ENCODE results near the gene FZR1.

Gene FZR1

DNA sequence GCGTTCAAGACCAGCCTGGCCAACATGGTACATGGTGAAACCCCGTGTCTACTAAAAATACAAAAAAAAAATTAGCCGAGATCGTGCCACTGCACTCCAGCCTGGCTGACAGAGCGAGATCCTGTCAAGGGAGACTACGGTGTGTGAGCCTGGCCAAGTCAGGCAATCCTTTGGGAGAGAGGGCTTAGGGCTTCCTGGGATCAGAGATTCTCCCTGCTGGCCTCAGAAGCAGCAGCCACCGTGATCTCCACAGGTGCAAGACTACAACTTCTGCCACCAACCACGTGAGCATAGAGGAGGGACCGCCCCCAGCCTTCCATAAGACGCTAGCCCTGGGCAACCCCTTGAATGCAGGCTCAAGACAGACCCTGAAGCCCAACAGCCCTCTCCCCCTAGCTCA is 43.7 kb downstream of the FZR1 start:
- no peak for DNase-seq (ENCODE audit: low spot score)
- TF ChIP-seq, protein P1, sequence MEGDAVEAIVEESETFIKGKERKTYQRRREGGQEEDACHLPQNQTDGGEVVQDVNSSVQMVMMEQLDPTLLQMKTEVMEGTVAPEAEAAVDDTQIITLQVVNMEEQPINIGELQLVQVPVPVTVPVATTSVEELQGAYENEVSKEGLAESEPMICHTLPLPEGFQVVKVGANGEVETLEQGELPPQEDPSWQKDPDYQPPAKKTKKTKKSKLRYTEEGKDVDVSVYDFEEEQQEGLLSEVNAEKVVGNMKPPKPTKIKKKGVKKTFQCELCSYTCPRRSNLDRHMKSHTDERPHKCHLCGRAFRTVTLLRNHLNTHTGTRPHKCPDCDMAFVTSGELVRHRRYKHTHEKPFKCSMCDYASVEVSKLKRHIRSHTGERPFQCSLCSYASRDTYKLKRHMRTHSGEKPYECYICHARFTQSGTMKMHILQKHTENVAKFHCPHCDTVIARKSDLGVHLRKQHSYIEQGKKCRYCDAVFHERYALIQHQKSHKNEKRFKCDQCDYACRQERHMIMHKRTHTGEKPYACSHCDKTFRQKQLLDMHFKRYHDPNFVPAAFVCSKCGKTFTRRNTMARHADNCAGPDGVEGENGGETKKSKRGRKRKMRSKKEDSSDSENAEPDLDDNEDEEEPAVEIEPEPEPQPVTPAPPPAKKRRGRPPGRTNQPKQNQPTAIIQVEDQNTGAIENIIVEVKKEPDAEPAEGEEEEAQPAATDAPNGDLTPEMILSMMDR (IDR thresholded peaks at IDR 0.05; ENCODE audit: extremely low read depth, insufficient read depth, missing control alignments): no peak
- in situ Hi-C loops (cut with MboI; ENCODE audit: low pct_unique_long_range_greater_than_20kb, low sequenced_read_pairs, unreplicated experiment): no loop called here

DNA sequence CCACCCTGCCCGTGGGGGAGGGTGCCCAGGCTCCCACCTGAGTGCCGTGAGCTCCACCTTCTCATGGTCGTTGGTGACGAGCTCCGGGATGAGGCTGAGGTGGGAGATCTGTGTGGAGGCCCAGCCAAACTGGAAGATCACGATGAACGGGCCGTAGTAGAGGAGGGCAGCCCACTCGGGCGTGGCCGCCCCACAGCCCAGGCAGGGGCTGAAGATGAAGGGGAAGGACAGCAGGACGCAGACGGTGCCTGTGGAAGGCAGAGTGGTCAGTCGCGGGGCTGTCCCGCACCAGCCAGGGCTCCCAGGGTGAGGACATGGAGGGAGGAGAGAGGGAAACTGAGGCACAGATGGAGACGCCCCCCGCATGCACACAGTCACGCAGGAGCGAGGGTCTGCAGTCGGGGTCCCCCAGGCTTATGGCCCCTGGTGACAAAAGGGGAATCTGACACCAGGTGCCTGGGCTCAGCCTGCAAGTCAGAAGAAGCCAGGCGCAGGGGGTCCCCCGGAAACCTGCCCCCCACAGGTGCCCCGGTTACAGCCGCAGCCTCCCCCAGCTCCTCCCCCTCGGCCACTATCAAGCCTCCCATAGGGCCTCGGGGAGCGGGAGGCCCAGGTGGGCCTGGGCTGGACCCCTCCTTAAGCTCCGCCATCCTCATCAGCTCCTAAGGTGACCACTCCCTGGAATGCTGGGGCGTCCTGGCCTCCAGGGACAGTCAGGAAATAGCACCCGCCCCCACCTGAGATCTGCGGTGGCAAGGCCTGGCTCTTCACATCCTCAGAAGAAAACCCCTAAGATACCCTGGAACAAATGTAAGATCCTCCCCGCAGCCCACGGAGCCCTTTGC is 45.1 kb downstream of the FZR1 start:
- DNase-seq (ENCODE audit: low spot score): no peak
- TF ChIP-seq, protein P1 (IDR thresholded peaks at IDR 0.05; ENCODE audit: extremely low read depth, insufficient read depth, missing control alignments): no peak
- in situ Hi-C loops (cut with MboI; ENCODE audit: low pct_unique_long_range_greater_than_20kb, low sequenced_read_pairs, unreplicated experiment): no loop called here

DNA sequence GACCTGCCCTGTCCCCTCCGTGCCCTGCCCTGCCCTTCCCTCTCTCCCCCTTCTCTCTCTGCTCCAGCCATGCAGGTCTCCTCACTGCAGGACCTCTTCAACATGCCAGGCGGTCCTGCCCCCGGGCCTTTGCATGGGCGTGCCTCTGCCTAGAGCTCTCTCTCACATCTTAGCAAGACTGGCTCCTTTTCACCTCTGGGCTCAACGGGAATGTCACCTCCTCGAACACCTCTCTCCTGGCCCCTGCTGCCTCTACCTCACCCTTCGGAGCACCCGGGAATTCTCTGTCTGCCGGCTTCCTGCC is 45.6 kb downstream of the FZR1 start:
- TF ChIP-seq, protein P1 (IDR thresholded peaks at IDR 0.05; ENCODE audit: extremely low read depth, insufficient read depth, missing control alignments): no peak
- in situ Hi-C loops (cut with MboI; ENCODE audit: low pct_unique_long_range_greater_than_20kb, low sequenced_read_pairs, unreplicated experiment): no loop called here
- DNase-seq (ENCODE audit: low spot score): no peak

DNA sequence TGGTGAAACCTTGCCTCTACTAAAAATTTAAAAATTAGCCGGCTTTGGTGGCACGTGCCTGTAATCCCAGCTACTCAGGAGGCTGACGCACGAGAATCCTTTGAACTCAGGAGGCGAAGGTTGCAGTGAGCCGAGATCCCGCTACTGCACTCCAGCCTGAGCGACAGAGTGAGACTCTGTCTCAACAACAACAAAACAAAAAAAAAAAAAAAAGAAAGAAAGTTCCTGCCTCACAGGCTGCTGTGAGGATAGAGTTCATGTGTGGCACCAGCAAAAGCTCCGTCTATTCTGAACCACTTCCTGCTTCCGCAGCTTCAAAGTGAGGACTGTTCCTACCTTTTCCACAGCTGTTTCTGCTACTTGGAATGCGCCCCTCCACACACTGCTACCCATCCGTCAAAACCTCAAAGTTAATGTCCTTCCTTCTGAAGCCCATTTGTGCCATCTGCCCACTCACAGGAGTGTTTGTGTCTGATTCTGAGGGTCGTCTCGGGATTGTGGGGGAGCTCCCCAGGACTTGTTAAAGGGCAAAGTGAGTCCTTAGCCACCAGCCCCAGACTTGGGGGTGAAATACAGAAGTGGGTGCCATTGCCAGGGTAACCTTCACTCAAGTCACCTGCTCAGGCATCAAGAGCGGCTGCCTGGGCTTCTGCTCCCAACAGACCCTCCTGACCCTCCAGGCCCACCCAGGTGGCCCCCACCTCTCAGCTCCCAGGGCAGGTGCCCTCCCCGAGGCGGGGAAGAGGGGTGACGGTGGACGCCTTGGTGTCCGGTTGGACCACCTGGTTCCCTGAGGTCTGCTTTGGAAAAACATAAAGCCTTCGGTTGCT is 48.4 kb downstream of the FZR1 start:
- TF ChIP-seq, protein P1 (IDR thresholded peaks at IDR 0.05; ENCODE audit: extremely low read depth, insufficient read depth, missing control alignments): no peak
- in situ Hi-C loops (cut with MboI; ENCODE audit: low pct_unique_long_range_greater_than_20kb, low sequenced_read_pairs, unreplicated experiment): no loop called here
- no peak for DNase-seq (ENCODE audit: low spot score)

DNA sequence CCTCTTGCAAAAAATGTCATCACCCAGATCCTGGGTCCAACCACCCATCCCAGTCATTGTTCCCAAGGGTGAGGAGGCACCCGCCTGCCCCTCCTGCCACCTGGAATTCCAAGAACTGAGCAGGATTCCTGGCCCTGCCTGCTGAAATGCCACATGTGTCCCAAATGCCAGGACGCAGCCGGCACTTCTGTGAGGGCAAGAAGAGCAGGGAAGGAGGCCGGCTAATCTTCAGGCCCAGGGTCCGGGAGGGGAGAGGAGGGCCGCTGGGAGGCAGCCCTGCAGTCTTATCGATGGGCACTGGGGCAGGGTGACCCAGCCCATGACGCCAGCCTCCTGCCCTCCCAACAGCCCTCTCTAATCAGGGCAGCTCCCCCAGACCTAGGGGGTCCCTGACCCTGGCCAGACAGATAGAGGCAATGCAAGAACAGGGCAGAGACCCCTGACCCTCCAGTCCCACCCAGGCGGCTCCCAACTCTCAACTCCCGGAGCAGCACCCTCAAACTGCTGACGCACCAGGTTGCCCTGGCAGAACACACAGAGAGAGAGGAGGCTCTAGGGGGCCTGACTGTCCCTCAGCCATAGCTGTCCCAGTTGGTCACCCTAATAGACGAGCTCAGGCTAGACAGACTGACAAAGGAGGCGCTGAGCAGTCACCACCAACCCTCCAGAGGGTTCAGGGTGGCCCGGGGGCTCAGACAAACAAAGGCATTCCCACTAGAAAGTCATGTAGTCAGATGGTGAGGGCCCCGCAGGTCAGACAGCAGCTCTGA is 49.7 kb downstream of the FZR1 start:
- in situ Hi-C loops (cut with MboI; ENCODE audit: low pct_unique_long_range_greater_than_20kb, low sequenced_read_pairs, unreplicated experiment): no loop called here
- TF ChIP-seq, protein P1 (IDR thresholded peaks at IDR 0.05; ENCODE audit: extremely low read depth, insufficient read depth, missing control alignments): no peak
- DNase-seq (ENCODE audit: low spot score): no peak

DNA sequence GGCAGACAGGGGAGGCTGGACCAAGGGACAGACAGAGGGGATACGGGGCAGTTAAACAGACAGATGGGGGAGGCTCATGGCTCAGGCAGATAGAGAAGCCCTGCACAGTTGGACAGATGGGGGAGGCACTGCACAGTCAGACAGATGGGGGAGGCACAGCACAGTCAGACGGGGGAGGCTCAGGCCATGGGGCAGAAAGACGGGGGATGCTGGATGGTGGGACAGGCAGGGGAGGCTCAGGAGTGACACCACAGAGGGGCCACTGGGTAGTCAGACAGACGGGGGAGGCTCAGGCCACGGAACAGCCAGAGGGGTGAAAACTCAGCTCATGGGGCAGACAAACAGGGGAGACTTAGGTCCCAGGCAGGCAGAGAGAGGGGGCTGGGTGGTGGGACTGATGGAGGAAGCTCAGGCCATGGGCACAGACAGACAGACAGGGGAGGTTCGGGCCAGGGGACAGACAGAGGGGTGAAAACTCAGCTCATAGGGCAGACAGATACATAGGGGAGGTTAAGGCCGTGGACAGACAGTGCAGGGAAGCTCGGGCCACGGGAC is 50.4 kb downstream of the FZR1 start:
- in situ Hi-C loops (cut with MboI; ENCODE audit: low pct_unique_long_range_greater_than_20kb, low sequenced_read_pairs, unreplicated experiment): no loop called here

More for the DNA sequence above, 50.4 kb downstream of the FZR1 start:
- no peak for DNase-seq (ENCODE audit: low spot score)
- TF ChIP-seq, protein P1 (IDR thresholded peaks at IDR 0.05; ENCODE audit: extremely low read depth, insufficient read depth, missing control alignments): no peak
